NCI-H2107 treated with DMSO at 0.1 percent for 48 hours (cell line): Measurements from ENCODE around the gene FAM171A1.

ENCODE experiments used
- DNase-seq: peaks from one replicate; lab custom pipeline; 2025; ENCODE audit not compliant: unreplicated experiment; lab: John Stamatoyannopoulos, UW

Gene FAM171A1

GRCh38 chr10:15253951-15254807, 116.9 kb downstream of the FAM171A1 start:
- DNase-seq = no peak

DNA sequence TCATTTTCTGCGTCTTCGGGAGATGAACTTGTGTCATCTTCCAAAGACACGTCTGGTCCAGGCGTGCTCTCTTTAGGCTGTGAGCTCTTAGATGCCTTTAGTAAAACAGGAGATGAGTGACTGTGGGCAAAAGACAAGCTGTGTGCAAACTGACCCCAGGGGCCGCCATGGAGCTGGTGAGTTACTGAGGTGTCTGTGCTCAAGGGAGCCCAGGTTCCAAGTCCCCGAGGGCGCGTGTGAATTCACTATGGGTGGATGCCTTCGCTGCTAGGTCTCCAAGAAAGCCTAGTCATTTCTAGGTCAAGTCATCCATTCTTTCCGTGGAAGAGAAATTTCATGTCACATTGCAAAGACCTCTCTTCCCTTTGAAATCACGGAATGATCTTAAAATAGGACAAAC, 118.7 kb downstream of the FAM171A1 start:
- DNase-seq = no peak

GRCh38 chr10:15251791-15252380, 119.2 kb downstream of the FAM171A1 start:
- no peak for DNase-seq

- no peak for DNase-seq
Observed at GRCh38 chr10:15245530-15245929, 125.6 kb downstream of the FAM171A1 start.

DNA sequence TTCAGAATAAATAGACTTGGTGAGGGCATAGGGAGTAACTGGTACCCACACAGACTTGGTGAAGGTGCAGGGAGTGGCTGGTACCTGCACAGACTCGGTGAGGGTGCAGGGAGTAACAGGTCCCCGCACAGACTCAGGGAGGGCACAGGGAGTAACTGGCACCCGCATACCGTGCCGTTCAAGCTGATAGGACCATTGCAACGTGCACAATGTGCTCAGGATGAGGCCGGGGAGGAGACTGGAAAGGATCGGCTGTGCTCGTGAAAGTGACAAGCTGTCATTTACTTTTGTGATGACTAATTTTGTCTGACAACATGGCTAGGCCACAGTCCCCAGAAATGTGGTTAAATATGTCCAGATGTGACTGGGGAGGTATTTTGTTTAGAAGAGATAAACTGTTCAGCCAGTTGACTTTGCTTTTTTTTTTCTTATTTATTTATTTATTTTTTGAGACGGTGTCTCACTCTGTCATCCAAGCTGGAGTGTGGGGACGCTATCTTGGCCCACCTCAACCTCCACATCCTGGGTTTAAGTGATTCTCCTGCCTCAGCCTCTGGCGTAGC, 126.4 kb downstream of the FAM171A1 start:
- DNase-seq = no peak

DNA sequence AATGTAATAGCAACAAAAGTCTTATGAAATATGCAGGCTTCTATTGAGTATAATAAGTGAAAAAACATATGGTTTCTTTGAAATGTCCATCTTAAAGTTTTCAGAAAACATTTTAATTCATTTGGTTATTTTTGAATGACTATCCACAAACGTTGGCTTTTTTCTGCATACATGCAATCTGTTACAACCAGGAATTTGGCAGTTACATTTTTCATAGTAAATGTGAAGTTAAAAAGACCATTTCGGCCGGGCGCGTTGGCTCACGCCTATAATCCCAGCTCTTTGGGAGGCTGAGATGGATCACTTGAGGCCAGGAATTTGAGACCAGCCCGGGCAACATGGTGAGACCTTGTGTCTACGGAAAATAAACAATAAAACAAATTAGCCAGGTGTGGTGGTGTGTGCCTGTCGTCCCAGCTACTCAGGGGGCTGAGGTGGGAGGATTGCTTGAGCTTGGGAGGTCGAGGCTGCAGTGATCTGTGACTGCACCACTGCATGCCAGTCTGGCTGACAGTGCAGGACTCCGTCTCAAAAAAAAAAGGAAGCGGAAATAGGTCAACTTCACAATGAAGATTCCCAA, 128.7 kb downstream of the FAM171A1 start:
- no peak for DNase-seq

- no peak for DNase-seq
Observed at GRCh38 chr10:15241306-15241705, 129.8 kb downstream of the FAM171A1 start.

DNA sequence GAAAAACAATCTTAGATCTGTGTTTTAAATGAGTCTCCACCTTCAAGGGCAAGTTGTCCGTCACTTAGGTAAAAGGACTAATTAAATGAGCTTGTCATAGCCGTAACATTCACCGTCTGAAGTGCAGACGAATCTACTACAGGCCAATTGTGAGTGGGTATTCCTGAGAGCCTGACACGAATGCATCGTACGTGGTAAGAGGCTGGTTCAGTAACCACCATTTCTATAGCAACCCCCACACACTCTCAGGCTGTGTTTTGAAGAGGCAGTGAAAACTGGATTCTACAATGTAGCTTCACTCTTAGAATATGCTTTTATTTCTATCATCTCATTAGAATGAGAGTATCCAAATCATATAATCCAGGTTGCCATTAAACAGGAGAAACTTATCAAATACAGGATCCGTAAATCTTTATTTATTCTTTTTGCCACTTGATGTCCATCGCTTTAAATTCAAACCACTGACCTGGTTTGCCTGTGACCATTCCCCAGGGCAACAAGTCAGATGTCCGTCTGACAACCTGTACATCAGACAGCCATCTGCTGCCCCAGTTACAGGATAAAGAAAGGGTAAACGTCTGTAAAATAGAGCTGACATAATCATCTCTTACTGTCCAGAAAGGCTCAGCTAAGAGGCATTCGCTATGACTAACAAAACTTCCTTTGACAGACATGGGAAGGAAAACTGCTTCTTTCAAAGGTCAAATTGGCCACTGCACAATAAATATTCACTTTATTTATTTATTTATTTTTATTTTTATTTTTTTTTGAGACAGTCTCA, 132.3 kb downstream of the FAM171A1 start:
- peak; percentile 57 for DNase-seq

DNA sequence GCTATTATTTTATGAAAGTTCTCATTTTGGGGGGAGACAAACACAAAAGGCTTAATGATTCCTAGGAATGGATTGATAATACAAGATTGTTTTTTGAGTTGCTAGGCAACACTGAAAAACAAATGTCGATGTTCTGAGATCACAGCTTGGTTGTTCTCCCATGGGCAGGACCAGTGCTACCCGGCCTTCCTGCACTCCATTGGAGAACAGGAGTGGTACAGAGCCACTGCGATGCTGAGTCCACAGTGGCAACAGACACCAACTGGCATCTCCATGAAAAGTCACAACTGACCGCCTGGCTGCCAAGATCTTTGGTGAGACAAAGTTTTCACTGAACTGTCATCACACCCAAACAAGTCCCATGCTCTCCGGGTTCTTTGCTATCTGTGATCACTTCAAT, 133.7 kb downstream of the FAM171A1 start:
- DNase-seq = no peak

DNA sequence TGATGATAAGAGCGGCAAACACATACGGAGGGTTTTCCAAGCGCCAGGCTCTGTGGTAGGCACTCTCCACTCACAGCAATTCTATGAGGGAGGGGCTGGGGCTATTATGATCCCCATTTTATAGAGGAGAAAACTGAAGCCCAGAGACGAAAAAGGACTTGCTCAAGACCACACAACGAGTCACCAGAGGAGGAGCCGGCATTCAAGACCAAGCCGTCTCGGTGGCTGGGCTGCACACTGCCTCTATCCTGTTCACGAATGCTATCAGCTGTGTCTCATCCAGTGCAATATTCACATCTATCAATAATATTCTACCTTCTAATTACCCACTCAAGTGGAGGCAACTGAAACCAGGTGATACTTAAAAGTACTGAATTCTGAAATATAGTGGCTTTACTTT, 134.7 kb downstream of the FAM171A1 start:
- DNase-seq = no peak

DNA sequence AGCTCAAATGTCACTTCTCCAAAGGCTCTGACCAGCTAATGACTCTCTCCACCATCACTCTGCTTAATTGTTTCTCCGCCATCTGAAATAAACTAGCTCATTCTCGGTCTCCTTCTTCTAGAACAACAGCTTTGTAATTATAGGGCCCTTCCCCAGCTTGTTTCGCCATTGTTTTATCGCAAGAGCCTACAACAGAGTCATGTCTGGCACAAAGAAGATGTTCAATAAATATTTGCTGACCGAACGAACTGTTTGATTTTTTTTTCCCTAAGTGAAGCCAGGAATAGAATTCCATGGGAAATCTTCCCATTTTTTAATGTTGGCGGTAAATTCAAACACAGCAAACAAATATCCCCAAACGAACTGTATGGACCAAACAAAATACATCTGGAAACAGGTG, 138.8 kb downstream of the FAM171A1 start:
- DNase-seq = no peak

- no peak for DNase-seq
Observed at GRCh38 chr10:15231426-15231825, 139.7 kb downstream of the FAM171A1 start.

- DNase-seq = no peak
Observed at GRCh38 chr10:15230257-15230656, 140.8 kb downstream of the FAM171A1 start.

DNA sequence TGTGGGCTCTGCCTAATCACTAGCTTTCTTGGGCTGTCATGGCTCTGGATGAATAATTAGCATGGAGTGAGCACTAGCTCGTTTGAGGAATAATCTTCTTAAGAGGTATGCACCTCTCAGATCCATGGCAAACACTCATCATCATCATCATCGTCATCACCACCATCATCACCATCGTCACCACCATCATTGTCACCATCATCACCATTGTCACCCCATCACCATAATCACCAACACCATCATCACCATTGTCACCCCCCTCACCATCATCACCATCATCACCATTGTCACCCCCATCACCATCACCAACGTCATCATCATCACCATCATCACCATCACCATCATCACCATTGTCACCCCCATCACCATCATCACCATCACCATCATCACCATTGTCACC, 141.8 kb downstream of the FAM171A1 start:
- DNase-seq = no peak

GRCh38 chr10:15228426-15228825, 142.7 kb downstream of the FAM171A1 start:
- no peak for DNase-seq

GRCh38 chr10:15227611-15228372, 143.3 kb downstream of the FAM171A1 start:
- DNase-seq = no peak

DNA sequence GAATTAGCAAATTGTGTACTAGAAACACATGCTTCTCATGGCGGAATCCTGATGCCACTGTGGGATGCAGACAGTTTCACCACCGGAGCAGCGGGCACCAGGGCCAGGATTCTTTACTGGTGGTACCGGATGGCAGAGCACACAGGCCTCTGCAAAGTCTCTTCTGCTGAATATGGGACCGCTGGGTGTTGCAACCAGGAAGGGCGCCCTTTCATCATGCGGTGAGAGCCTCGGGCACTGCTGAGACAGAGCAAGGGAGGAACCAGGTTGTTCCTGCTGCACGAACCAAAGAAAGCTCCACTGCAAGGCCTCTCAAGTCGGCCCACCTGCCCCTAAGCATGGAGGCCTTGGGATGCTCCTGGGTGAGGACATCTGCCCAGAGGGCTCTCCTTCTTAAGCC, 145.6 kb downstream of the FAM171A1 start:
- DNase-seq = no peak

GRCh38 chr10:15224948-15225347, 146.1 kb downstream of the FAM171A1 start:
- no peak for DNase-seq

DNA sequence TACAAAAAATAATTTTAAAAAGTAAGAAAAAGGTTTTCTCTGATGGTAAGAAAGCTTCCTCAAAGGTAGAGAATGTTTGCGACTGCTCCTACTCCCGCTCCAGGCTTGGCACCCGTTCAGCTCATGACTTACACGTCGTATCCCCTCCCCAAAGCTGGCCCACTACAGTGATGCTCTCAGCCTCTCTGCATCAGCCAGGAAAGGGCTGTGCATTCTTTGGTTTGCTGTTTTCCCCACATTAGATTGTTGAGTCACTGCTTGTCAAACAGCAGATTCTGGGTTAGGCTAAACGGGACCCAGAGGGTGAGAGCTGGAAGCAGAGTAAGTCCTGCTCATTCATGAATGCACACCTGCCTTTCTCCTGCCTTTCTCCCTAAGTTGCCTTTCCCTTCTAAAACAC, 147.9 kb downstream of the FAM171A1 start:
- DNase-seq = no peak

GRCh38 chr10:15222511-15222910, 148.6 kb downstream of the FAM171A1 start:
- DNase-seq = no peak
